Gastroesophageal sphincter (tissue), 4 donors: ENCODE measurements around the gene SCLY. TPM values are rescaled to one million over a fixed set of nuclear protein-coding genes. Genes with fewer than 3 reads are reported as not detected.

ENCODE experiments used
- ATAC-seq: fragments of 150-250 bp; one replicate; pipeline ENCODE4 v1.9.1; 2016; ENCODE audit warnings: mild to moderate bottlenecking, moderate library complexity
- H3K27ac ChIP-seq, 4 donors: fragments of 200-600 bp; sonication (generic) in 3 of 4; 1 replicate in 3 of 4; 2 replicates in 1 of 4; pipeline ENCODE4 v1.5.1; 2016 to 2019
- H3K27me3 ChIP-seq: fragments of 200-600 bp; sonication (generic); one replicate; pipeline ENCODE4 v1.5.1; 2019
- H3K36me3 ChIP-seq, 2 donors: fragments of 200-600 bp; sonication (generic); one replicate each; pipeline ENCODE4 v1.5.1; 2019; ENCODE audit warnings: control low read depth in 1 of 2
- H3K4me1 ChIP-seq, 3 donors: fragments of 200-600 bp; sonication (generic); 1 replicate in 2 of 3; 2 replicates in 1 of 3; pipeline ENCODE4 v1.5.1; 2016 to 2019; ENCODE audit warnings: control low read depth in 2 of 3
- H3K4me3 ChIP-seq, 2 donors: fragments of 200-600 bp; sonication (generic); one replicate each; pipeline ENCODE4 v1.5.1; 2019; ENCODE audit warnings: mild to moderate bottlenecking in 1 of 2, moderate library complexity in 1 of 2
- H3K9me3 ChIP-seq, 3 donors: fragments of 200-600 bp; sonication (generic); one replicate each; pipeline ENCODE4 v1.5.1; 2017 to 2019; ENCODE audit warnings: control low read depth in 2 of 3
- EP300 ChIP-seq: sonication (generic); formaldehyde crosslinking; IDR thresholded peaks from one replicate; pipeline ENCODE4 v1.6.1; 2017; ENCODE audit warnings: antibody characterized with exemption, mild to moderate bottlenecking
- POLR2A ChIP-seq, 2 donors: fragments of 450-650 bp; IDR thresholded peaks; one replicate each; pipeline ENCODE4 v1.6.1; 2017; ENCODE audit warnings: antibody characterized with exemption in 2 of 2, mild to moderate bottlenecking in 2 of 2, moderate library complexity in 1 of 2
- POLR2AphosphoS5 ChIP-seq: sonication (generic); formaldehyde crosslinking; IDR thresholded peaks from one replicate; pipeline ENCODE4 v1.6.1; 2017; ENCODE audit warnings: antibody characterized with exemption
- WGBS, 2 donors: methylation state at CpG; one replicate each; pipeline ENCODE4 v1.1.5; 2018; ENCODE audit warnings: low coverage in 1 of 2; 5-methylcytosine and 5-hydroxymethylcytosine counted together
- total RNA-seq, 4 donors: library from RNA; depleted of rRNA; stranded (reverse); fragments of >200 nt; gene quantifications; one replicate each; pipeline ENCODE4 v1.1.0, GENCODE V29; 2016
- TF ChIP-seq, protein P1 (sequence below), 4 experiments: fragments of 200-600 bp in 2 of 4; fragments of 450-650 bp in 2 of 4; sonication (generic) in 1 of 4; IDR thresholded peaks; one replicate each; pipeline ENCODE4 v1.5.1; 2017 to 2019; ENCODE audit warnings: antibody characterized with exemption in 4 of 4, mild to moderate bottlenecking in 2 of 4, moderate library complexity in 2 of 4

Gene SCLY
- total RNA-seq, 4 donors from 2014 or later, result 14.2 to 23.2 (median 16.5) TPM

DNA sequence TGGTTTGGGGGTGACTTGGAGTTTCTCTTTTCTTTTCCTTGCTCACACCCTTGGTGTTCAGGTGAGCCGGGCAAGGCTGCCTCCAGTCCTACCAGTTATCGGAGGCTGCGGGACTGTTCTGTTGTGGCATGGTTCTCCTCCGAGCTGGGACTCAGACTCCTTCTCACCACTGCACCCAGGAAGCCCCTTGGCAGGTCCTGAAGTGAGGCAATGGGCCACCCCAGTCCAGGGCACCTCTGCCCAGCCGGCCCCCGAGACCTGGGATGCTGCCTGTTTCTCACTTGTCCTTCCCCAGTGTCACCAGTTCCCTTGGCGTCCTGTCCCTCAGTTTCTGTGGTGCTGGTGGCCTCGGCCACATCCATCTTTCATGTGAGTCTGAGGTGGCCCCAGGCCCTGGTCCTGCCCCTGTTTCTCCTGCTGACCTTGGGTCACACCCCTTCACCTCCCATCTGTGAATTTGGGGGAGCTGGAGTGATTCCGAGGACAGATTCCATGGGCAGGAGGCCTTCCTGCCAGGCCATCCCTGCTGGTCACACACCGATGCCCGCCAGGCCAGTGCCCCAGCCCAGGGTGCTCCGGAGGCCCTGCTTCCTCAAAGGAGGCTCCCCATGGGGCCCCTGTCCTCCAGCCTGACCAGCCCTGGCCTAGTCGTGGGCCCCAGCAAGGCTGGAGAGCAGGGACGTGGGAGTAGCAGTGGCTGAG is 71.1 kb downstream of the SCLY start:
- Histone ChIP-seq H3K36me3 (peaks cover 0 to 18% of the 10 kb centered on the region in 2 donors), H3K4me1 (peaks cover 0 to 14% (median 0%) of the 10 kb centered on the region in 3 donors), H3K27me3 (no peaks in the 10 kb centered on the region), H3K4me3 (no peak overlapping the region), H3K27ac (no peak overlapping the region), H3K9me3 (no peaks in the 10 kb centered on the region)
- TF ChIP-seq, protein P1, sequence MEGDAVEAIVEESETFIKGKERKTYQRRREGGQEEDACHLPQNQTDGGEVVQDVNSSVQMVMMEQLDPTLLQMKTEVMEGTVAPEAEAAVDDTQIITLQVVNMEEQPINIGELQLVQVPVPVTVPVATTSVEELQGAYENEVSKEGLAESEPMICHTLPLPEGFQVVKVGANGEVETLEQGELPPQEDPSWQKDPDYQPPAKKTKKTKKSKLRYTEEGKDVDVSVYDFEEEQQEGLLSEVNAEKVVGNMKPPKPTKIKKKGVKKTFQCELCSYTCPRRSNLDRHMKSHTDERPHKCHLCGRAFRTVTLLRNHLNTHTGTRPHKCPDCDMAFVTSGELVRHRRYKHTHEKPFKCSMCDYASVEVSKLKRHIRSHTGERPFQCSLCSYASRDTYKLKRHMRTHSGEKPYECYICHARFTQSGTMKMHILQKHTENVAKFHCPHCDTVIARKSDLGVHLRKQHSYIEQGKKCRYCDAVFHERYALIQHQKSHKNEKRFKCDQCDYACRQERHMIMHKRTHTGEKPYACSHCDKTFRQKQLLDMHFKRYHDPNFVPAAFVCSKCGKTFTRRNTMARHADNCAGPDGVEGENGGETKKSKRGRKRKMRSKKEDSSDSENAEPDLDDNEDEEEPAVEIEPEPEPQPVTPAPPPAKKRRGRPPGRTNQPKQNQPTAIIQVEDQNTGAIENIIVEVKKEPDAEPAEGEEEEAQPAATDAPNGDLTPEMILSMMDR (IDR thresholded peaks at IDR 0.05), result no peak
- TF ChIP-seq EP300, result no peak
- TF ChIP-seq POLR2AphosphoS5, result no peak
- no peak for TF ChIP-seq POLR2A (IDR thresholded peaks at IDR 0.05)
- ATAC-seq, result no peak
- 90% methylated on average over 4 of the region's 14 CpGs; no CpG with 5 or more reads in 1 of the 2 donors for WGBS, 2 donors

- WGBS, 2 donors, result 90 to 92% methylated on average over 4 to 6 of the region's 23 CpGs
- TF ChIP-seq, protein P1 (IDR thresholded peaks at IDR 0.05), result no peak
- TF ChIP-seq EP300 (no peak), POLR2A (IDR thresholded peaks at IDR 0.05) (no peak), POLR2AphosphoS5 (no peak)
- no peak for ATAC-seq
- H3K4me3 ChIP-seq, result no peak overlapping the region
- H3K9me3 ChIP-seq, result no peaks in the 10 kb centered on the region
- H3K36me3 ChIP-seq, result peaks cover 0 to 18% of the 10 kb centered on the region in 2 donors
- H3K4me1 ChIP-seq, result peaks cover 0 to 13% (median 0%) of the 10 kb centered on the region in 3 donors
- H3K27me3 ChIP-seq, result no peaks in the 10 kb centered on the region
- no peak overlapping the region for H3K27ac ChIP-seq
Measured at GRCh38 chr2:238132463-238133450, 72.0 kb downstream of the SCLY start.

DNA sequence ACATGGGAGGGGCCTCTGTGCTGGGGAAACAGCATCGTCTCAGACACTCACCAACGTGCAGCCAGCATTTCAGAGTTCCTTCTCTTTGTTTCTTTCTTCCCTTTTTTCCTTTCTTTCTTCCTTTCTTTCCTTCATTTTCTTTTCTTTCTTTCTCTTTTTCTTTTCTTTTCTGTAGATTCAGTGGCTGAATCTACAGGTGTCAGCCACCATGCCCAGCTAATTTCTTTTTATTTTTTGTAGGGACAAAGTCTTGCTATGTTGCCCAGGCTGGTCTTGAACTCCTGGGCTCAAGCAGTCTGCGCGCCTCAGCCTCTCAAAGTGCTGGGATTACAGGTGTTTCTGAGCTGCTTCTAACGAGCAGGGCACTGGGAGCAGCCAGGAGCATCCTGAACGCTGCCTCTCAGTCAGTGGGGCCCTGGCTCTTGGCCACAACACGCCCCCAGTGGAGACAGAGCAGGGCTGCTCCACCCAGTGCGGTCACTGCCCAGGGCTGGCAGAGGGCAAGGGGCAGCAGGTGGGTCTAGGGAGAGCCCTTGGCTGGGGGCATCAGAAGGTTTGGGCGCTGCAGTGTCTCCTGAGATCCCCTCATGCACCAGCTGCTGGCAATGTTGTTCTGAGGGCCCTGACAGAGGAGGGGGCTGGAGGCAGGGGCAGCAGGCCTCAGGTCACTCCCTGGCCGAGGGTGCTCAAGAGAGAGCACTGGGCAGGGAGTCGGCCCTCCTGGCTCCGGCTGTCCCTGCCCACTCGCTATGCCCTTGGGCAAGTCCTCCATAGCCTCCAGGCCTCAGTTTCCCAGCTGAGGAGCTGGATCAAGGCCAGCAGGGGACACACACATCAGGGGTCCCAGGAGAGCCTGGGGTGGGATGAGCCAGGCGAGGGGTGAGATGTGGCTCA is 72.9 kb downstream of the SCLY start:
- Histone ChIP-seq H3K36me3 (peaks cover 0 to 18% of the 10 kb centered on the region in 2 donors), H3K4me1 (peaks cover 0 to 17% (median 8%) of the 10 kb centered on the region in 3 donors), H3K4me3 (no peak overlapping the region), H3K27ac (no peak overlapping the region), H3K9me3 (no peaks in the 10 kb centered on the region), H3K27me3 (no peaks in the 10 kb centered on the region)
- ATAC-seq, result no peak
- WGBS, 2 donors, result 41 to 57% methylated on average over 2 to 3 of the region's 14 CpGs
- TF ChIP-seq POLR2AphosphoS5 (no peak), EP300 (no peak), POLR2A (IDR thresholded peaks at IDR 0.05) (no peak)
- TF ChIP-seq, protein P1 (IDR thresholded peaks at IDR 0.05), result no peak

DNA sequence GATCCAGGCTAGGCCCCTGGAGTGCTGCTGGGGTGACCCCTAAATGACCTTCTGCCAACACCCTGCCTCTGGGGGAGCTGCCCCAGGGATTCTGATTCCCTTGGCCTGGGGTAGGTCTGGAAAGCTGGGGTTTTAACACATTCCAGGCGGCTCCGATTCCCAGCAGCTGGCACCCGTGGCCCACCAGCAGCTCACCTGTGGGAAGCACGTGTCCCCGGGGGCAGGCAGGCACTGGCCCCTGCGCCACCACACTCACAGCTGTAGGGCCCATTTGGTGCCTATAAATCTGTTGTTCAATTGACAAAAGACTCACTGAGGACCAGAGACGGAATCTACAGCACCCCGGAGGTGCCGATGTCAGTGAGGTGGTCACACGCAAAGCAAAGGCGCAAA is 73.6 kb downstream of the SCLY start:
- ATAC-seq, result no peak
- no peak for TF ChIP-seq EP300
- TF ChIP-seq POLR2A (IDR thresholded peaks at IDR 0.05), result no peak
- TF ChIP-seq POLR2AphosphoS5, result no peak
- TF ChIP-seq, protein P1 (IDR thresholded peaks at IDR 0.05), result no peak
- WGBS, 2 donors, result 94 to 97% methylated on average over 3 to 5 of the region's 11 CpGs
- Histone ChIP-seq H3K4me1 (peaks cover 0 to 24% (median 12%) of the 10 kb centered on the region in 3 donors), H3K27me3 (no peaks in the 10 kb centered on the region), H3K36me3 (peaks cover 0 to 18% of the 10 kb centered on the region in 2 donors), H3K27ac (no peak overlapping the region), H3K9me3 (no peaks in the 10 kb centered on the region), H3K4me3 (no peak overlapping the region)
